Midbrain (tissue), 1 donor: Measurements from ENCODE around the gene ADGRL3.
A peak's percentile ranks its signal among the peaks of the same experiment; 100 is the strongest.
"Not testable (repeated sequence)": the region's sequence is repeated elsewhere in the genome, so short reads cannot be mapped to it uniquely, and the experiment has no call there.

Experiments
- DNase-seq: peaks from one replicate; lab custom pipeline; 2025; lab: John Stamatoyannopoulos, UW

Gene ADGRL3

GRCh38 chr4:61646746-61647350 lies 446.7 kb downstream of the ADGRL3 start:
- DNase-seq = not testable (repeated sequence)

GRCh38 chr4:61648264-61648663 lies 448.1 kb downstream of the ADGRL3 start:
- DNase-seq = no peak

- no peak for DNase-seq
Measured at GRCh38 chr4:61657016-61657415, 456.9 kb downstream of the ADGRL3 start.

GRCh38 chr4:61661960-61662359 lies 461.8 kb downstream of the ADGRL3 start:
- DNase-seq = no peak

- DNase-seq = no peak
Measured at GRCh38 chr4:61662362-61662761, 462.2 kb downstream of the ADGRL3 start.

- DNase-seq = no peak
Measured at GRCh38 chr4:61663310-61663709, 463.2 kb downstream of the ADGRL3 start.

GRCh38 chr4:61665649-61666048 lies 465.5 kb downstream of the ADGRL3 start:
- no peak for DNase-seq

GRCh38 chr4:61666244-61666643 lies 466.1 kb downstream of the ADGRL3 start:
- no peak for DNase-seq

GRCh38 chr4:61671599-61671998 lies 471.5 kb downstream of the ADGRL3 start:
- no peak for DNase-seq

GRCh38 chr4:61675464-61675863 lies 475.3 kb downstream of the ADGRL3 start:
- DNase-seq = no peak

GRCh38 chr4:61678297-61678696 lies 478.2 kb downstream of the ADGRL3 start:
- DNase-seq = no peak

- DNase-seq = no peak
Measured at GRCh38 chr4:61693520-61693919, 493.4 kb downstream of the ADGRL3 start.

GRCh38 chr4:61714387-61714911 lies 514.3 kb downstream of the ADGRL3 start:
- DNase-seq = no peak

- DNase-seq = no peak
Measured at GRCh38 chr4:61716426-61716825, 516.3 kb downstream of the ADGRL3 start.

GRCh38 chr4:61723492-61723891 lies 523.4 kb downstream of the ADGRL3 start:
- no peak for DNase-seq

GRCh38 chr4:61727286-61727685 lies 527.2 kb downstream of the ADGRL3 start:
- DNase-seq = no peak

GRCh38 chr4:61734409-61734808 lies 534.3 kb downstream of the ADGRL3 start:
- DNase-seq = no peak

- no peak for DNase-seq
Measured at GRCh38 chr4:61739887-61740286, 539.8 kb downstream of the ADGRL3 start.

- no peak for DNase-seq
Measured at GRCh38 chr4:61740886-61741285, 540.8 kb downstream of the ADGRL3 start.

- DNase-seq = peak; percentile 33
Measured at GRCh38 chr4:61741327-61742096, 541.4 kb downstream of the ADGRL3 start.

- DNase-seq = no peak
Measured at GRCh38 chr4:61750810-61751209, 550.7 kb downstream of the ADGRL3 start.

GRCh38 chr4:61752617-61753016 lies 552.5 kb downstream of the ADGRL3 start:
- no peak for DNase-seq

- DNase-seq = no peak
Measured at GRCh38 chr4:61753739-61754138, 553.6 kb downstream of the ADGRL3 start.
